SK-N-MC (cell line): ENCODE data around the gene FAAP20.

Experiments
- EZH2 ChIP-seq: fragments of 200-600 bp; sonication (generic); IDR thresholded peaks from one replicate; pipeline ENCODE4 v1.6.1; 2017; ENCODE audit warnings: antibody characterized with exemption
- FOXP2 ChIP-seq: optimal IDR thresholded peaks from 2 replicates; pipeline ENCODE3; 2011; ENCODE audit warnings: mild to moderate bottlenecking, moderate library complexity; ENCODE audit not compliant: insufficient read depth; ENCODE audit errors: extremely low read length, control extremely low read depth
- POLR2AphosphoS5 ChIP-seq: IDR thresholded peaks from 2 replicates; pipeline ENCODE4 v1.6.1; 2012; ENCODE audit warnings: mild to moderate bottlenecking, low read depth, low read length, borderline replicate concordance

- TF ChIP-seq EZH2, result no peak
- TF ChIP-seq POLR2AphosphoS5, result no peak
- no peak for TF ChIP-seq FOXP2
Measured at GRCh38 chr1:2185880-2186855, 8.4 kb downstream of the FAAP20 start.
